H1 (cell line): ENCODE results near the gene HSH2D. TPM values are rescaled to one million over a fixed set of nuclear protein-coding genes. Genes with fewer than 3 reads are reported as not detected.
A peak's percentile ranks its signal among the peaks of the same experiment; 100 is the strongest.

Experiments used
- ATF3 ChIP-seq: IDR thresholded peaks from 2 replicates; pipeline ENCODE4 v1.6.1; 2011; ENCODE audit warnings: low read depth, mild to moderate bottlenecking, low read length; ENCODE audit not compliant: insufficient read depth
- CHD2 ChIP-seq: IDR thresholded peaks from 2 replicates; pipeline ENCODE4 v1.6.1; 2012; ENCODE audit warnings: low read length, improper control_type of control experiment
- CREB1 ChIP-seq: IDR thresholded peaks from 2 replicates; pipeline ENCODE4 v1.6.1; 2012; ENCODE audit warnings: inconsistent platforms
- E2F6 ChIP-seq: IDR thresholded peaks from 2 replicates; pipeline ENCODE4 v1.6.1; 2012; ENCODE audit warnings: inconsistent platforms
- EZH2 ChIP-seq: fragments of 200-600 bp; sonication (generic); IDR thresholded peaks from 2 replicates; pipeline ENCODE4 v1.7.1; 2012; ENCODE audit warnings: low read depth, mild to moderate bottlenecking, moderate library complexity, low read length, inconsistent platforms; ENCODE audit not compliant: severe bottlenecking
- FOSL1 ChIP-seq: IDR thresholded peaks from 2 replicates; pipeline ENCODE4 v1.6.1; 2011; ENCODE audit warnings: mild to moderate bottlenecking, low read depth, low read length, moderate library complexity; ENCODE audit not compliant: insufficient read depth
- GABPA ChIP-seq: IDR thresholded peaks from 2 replicates; pipeline ENCODE4 v1.6.1; 2011; ENCODE audit warnings: mild to moderate bottlenecking, low read length, moderate library complexity, borderline replicate concordance; ENCODE audit not compliant: insufficient read depth
- JUND ChIP-seq: IDR thresholded peaks from 2 replicates; pipeline ENCODE4 v1.6.1; 2011; ENCODE audit warnings: mild to moderate bottlenecking, improper control_type of control experiment, low read length
- KDM4A ChIP-seq: IDR thresholded peaks from one replicate; pipeline ENCODE4 v1.7.1; 2012; ENCODE audit warnings: low read depth, mild to moderate bottlenecking, moderate library complexity, low read length, inconsistent platforms; ENCODE audit not compliant: severe bottlenecking
- MAX ChIP-seq: IDR thresholded peaks from 2 replicates; pipeline ENCODE4 v1.6.1; 2012; ENCODE audit warnings: inconsistent platforms
- NRF1 ChIP-seq: IDR thresholded peaks from 2 replicates; pipeline ENCODE4 v1.6.1; 2011; ENCODE audit warnings: mild to moderate bottlenecking, low read depth, low read length, improper control_type of control experiment
- POLR2A ChIP-seq, 2 experiments: IDR thresholded peaks; 1 replicate in 1 of 2; 2 replicates in 1 of 2; pipeline ENCODE4 v1.6.1; 2011; ENCODE audit warnings: low read depth in 2 of 2, low read length in 2 of 2, mild to moderate bottlenecking in 2 of 2; ENCODE audit errors: control extremely low read depth in 1 of 2
- POLR2AphosphoS5 ChIP-seq: IDR thresholded peaks from 2 replicates; pipeline ENCODE4 v1.6.1; 2011; ENCODE audit warnings: low read depth, low read length
- RAD21 ChIP-seq, 2 experiments: IDR thresholded peaks in 1 of 2; conservative IDR thresholded peaks in 1 of 2; 2 replicates each; pipeline ENCODE4 v1.6.1; 2011; ENCODE audit warnings: low read depth in 2 of 2, low read length in 2 of 2, improper control_type of control experiment in 1 of 2, inconsistent platforms in 1 of 2, mild to moderate bottlenecking in 1 of 2, moderate library complexity in 1 of 2
- RFX5 ChIP-seq: IDR thresholded peaks from 2 replicates; pipeline ENCODE4 v1.6.1; 2011; ENCODE audit warnings: low read depth, low read length, improper control_type of control experiment, borderline replicate concordance
- RNF2 ChIP-seq: fragments of 200-900, 300-1000 bp; sonication (generic); IDR thresholded peaks from 2 replicates; pipeline ENCODE4 v1.7.1; 2016; ENCODE audit warnings: borderline replicate concordance, low read depth, mild to moderate bottlenecking, antibody characterized with exemption, low read length; ENCODE audit not compliant: poor library complexity, severe bottlenecking; ENCODE audit errors: missing control alignments
- SIN3A ChIP-seq, 2 experiments: IDR thresholded peaks in 1 of 2; conservative IDR thresholded peaks in 1 of 2; 2 replicates each; pipeline ENCODE4 v1.6.1; 2011 to 2012; ENCODE audit warnings: low read length in 2 of 2, improper control_type of control experiment in 1 of 2, low read depth in 1 of 2, mild to moderate bottlenecking in 1 of 2
- SP2 ChIP-seq: IDR thresholded peaks from 2 replicates; pipeline ENCODE4 v1.6.1; 2012; ENCODE audit warnings: mild to moderate bottlenecking, low read length, inconsistent platforms
- TAF1 ChIP-seq: IDR thresholded peaks from 2 replicates; pipeline ENCODE4 v1.6.1; 2011; ENCODE audit warnings: mild to moderate bottlenecking, low read depth, low read length
- TBP ChIP-seq: IDR thresholded peaks from 2 replicates; pipeline ENCODE4 v1.6.1; 2011; ENCODE audit warnings: low read depth, low read length, improper control_type of control experiment
- YY1 ChIP-seq: IDR thresholded peaks from 2 replicates; pipeline ENCODE4 v1.6.1; 2011; ENCODE audit warnings: low read depth, mild to moderate bottlenecking, low read length
- ZNF274 ChIP-seq: IDR thresholded peaks from 2 replicates; pipeline ENCODE4 v1.7.0; 2012; ENCODE audit warnings: low read length, borderline replicate concordance; ENCODE audit errors: extremely low read depth
- polyA plus RNA-seq, 7 experiments: library from polyadenylated mRNA; depleted of rRNA in 3 of 7; stranded (reverse) in 5 of 7; unstranded in 2 of 7; fragments of >200 nt in 5 of 7; fragments of 200-250 nt in 2 of 7; gene quantifications; 1 replicate in 5 of 7; 2 replicates in 1 of 7; 4 replicates in 1 of 7; pipeline versions ENCODE4 v1.2.1 to v1.2.3, GENCODE V29; 2011 to 2013; ENCODE audit warnings: missing spikeins in 2 of 7, mixed read lengths in 2 of 7
- total RNA-seq: library from RNA; stranded (reverse); fragmentation: NEBNext Ultra II Directional; extraction: Animal tissue kit (Norgen Biotek cat#: 25700); gene quantifications from 2 replicates; pipeline ENCODE4 v1.2.1, GENCODE V29; 2021

HSH2D gene
- total and polyA plus RNA-seq, 2 of the 8 experiments (the other 6 are each of a cell fraction or from before 2014, with no cell fraction given) = 0.67 to 1.6 TPM

GRCh38 chr19:16111160-16111908 is 32.2 kb upstream of the HSH2D start, which contains the start of gene RAB8A (continued):
- TF ChIP-seq SP2 = peak; percentile 67
- peak; percentile 39 to 48; a peak in 2 of 4 replicates for TF ChIP-seq RAD21 (IDR thresholded peaks at IDR 0.05 in 1 of 2, conservative IDR thresholded peaks at IDR 0.05 in 1 of 2; ENCODE audit: low read depth in 2 of 2, low read length in 2 of 2)
- TF ChIP-seq TBP = peak; percentile 74; the same call in 1 of the 2 replicates
- TF ChIP-seq EZH2 = no peak
- 0 out of 4 replicates have a peak, but pooled peaks of 1 of the 2 experiments have one; percentile 4 for TF ChIP-seq SIN3A (conservative IDR thresholded peaks at IDR 0.05 in 1 of 2, IDR thresholded peaks at IDR 0.05 in 1 of 2; ENCODE audit: low read depth in 1 of 2, low read length in 2 of 2)
- TF ChIP-seq JUND = peak; percentile 44; the same call in 1 of the 2 replicates
- TF ChIP-seq KDM4A = peak; percentile 19
- peak; percentile 98 for TF ChIP-seq E2F6
- peak; percentile 71 for TF ChIP-seq POLR2AphosphoS5
- TF ChIP-seq POLR2A (IDR thresholded peaks at IDR 0.05; ENCODE audit: control extremely low read depth in 1 of 2, low read depth in 2 of 2, low read length in 2 of 2) = peak in 1 of 2 experiments; percentile 35; a peak in 2 of 3 replicates
- TF ChIP-seq GABPA = peak; percentile 46; the same call in 1 of the 2 replicates
- TF ChIP-seq CHD2 = peak; percentile 92
- TF ChIP-seq ZNF274 = no peak
- no peak for TF ChIP-seq RNF2
- peak; percentile 77 for TF ChIP-seq MAX
- TF ChIP-seq FOSL1 = 0 out of 2 replicates have a peak, but pooled peaks have one; percentile 2
- TF ChIP-seq YY1 = peak; percentile 73; the same call in 1 of the 2 replicates
- no peak for TF ChIP-seq ATF3
- peak; percentile 95 for TF ChIP-seq CREB1
- TF ChIP-seq NRF1 = peak; percentile 86
- TF ChIP-seq RFX5 = no peak
- TF ChIP-seq TAF1 = peak; percentile 66; the same call in 1 of the 2 replicates
